ENCODE results near the gene TPST2.

Gene TPST2

GRCh38 chr22:26579331-26579886 lies 10.5 kb downstream of the TPST2 start:
- peak; percentile 69 for DNase-seq

- no peak for DNase-seq
These were observed 12.9 kb downstream of the TPST2 start for GRCh38 chr22:26577081-26577480.

- no peak for DNase-seq
These were observed 13.8 kb downstream of the TPST2 start for GRCh38 chr22:26576026-26576680.

- no peak for DNase-seq
These were observed 15.8 kb downstream of the TPST2 start for GRCh38 chr22:26574001-26574723.

GRCh38 chr22:26573026-26573662 lies 16.8 kb downstream of the TPST2 start:
- no peak for DNase-seq

- DNase-seq, result no peak
These were observed 18.9 kb downstream of the TPST2 start for GRCh38 chr22:26570864-26571525.

GRCh38 chr22:26570115-26570514 lies 19.8 kb downstream of the TPST2 start:
- no peak for DNase-seq

- DNase-seq, result no peak
These were observed 21.7 kb downstream of the TPST2 start for GRCh38 chr22:26568207-26568706.

GRCh38 chr22:26567610-26568009 lies 22.3 kb downstream of the TPST2 start:
- DNase-seq, result no peak

- DNase-seq, result no peak
These were observed 22.9 kb downstream of the TPST2 start for GRCh38 chr22:26566994-26567393.

- peak; percentile 19 for DNase-seq
These were observed 24.0 kb downstream of the TPST2 start for GRCh38 chr22:26565889-26566288.

- DNase-seq, result no peak
These were observed 24.8 kb downstream of the TPST2 start for GRCh38 chr22:26565181-26565580.

GRCh38 chr22:26564672-26565071 lies 25.3 kb downstream of the TPST2 start:
- DNase-seq, result no peak

- no peak for DNase-seq
These were observed 25.8 kb downstream of the TPST2 start for GRCh38 chr22:26564181-26564580.

- no peak for DNase-seq
These were observed 26.9 kb downstream of the TPST2 start for GRCh38 chr22:26563022-26563421.

GRCh38 chr22:26561756-26562417 lies 28.0 kb downstream of the TPST2 start:
- no peak for DNase-seq

GRCh38 chr22:26559961-26560575 lies 29.9 kb downstream of the TPST2 start:
- DNase-seq, result no peak

GRCh38 chr22:26558248-26558895 lies 31.6 kb downstream of the TPST2 start:
- no peak for DNase-seq

GRCh38 chr22:26556904-26557303 lies 33.0 kb downstream of the TPST2 start:
- DNase-seq, result no peak

- no peak for DNase-seq
These were observed 34.5 kb downstream of the TPST2 start for GRCh38 chr22:26555478-26555877.

- no peak for DNase-seq
These were observed 35.0 kb downstream of the TPST2 start for GRCh38 chr22:26554956-26555355.

All from stimulated activated CD4-positive, alpha-beta T cell treated with anti-CD3 and anti-CD28 coated beads, Interleukin-15, amount 100 ng/mL, for 24 hours (primary cell).